Kidney tubule cell (primary cell): ENCODE measurements around the gene PRMT5.

Experiments
- DNase-seq: peaks from one replicate; pipeline ENCODE4 v3.0.0-alpha.2; 2018; ENCODE audit warnings: low spot score

The PRMT5 gene

GRCh38 chr14:22875003-22875747 is 54.0 kb downstream of the PRMT5 start:
- DNase-seq = no peak

GRCh38 chr14:22872833-22873520 is 56.2 kb downstream of the PRMT5 start:
- DNase-seq = no peak

GRCh38 chr14:22872033-22872832 is 56.9 kb downstream of the PRMT5 start:
- peak; percentile 93 for DNase-seq

GRCh38 chr14:22871224-22872032 is 57.7 kb downstream of the PRMT5 start, which contains the start of gene LRP10:
Gene LRP10, plus strand, starts transcription at chr14:22871740. Its CDS starts 564 bp downstream, at chr14:22872304.
- DNase-seq = peak; percentile 91

DNA sequence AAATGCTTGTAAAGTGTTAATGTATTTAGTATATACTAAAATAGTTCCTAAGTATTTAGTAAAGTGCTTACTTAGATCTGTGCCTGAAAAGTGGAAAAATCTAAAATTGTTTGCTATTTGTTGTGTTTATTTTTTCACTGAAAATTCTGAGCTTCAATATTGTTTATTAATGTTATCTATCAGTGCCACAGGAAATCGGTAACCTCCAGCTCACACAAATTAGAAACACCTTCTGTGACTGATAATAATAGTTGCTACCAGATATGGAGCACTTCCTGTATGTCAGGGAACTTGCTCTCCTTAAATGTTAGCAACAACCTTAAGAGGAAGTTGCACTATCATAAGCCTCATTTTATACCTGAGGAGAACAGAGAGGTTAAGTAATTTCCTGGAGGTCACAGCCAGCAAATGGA is 58.4 kb downstream of the PRMT5 start:
- no peak for DNase-seq
